Activated B cell treated with CpG ODN at 0.5 μM for 24 hours (primary cell): ENCODE data around the gene PGGT1B. TPM values are rescaled to one million over a fixed set of nuclear protein-coding genes. Genes with fewer than 3 reads are reported as not detected.
A peak's percentile ranks its signal among the peaks of the same experiment; 100 is the strongest.

Experiments used
- ATAC-seq: fragments of 200-7000 bp; cut with Tn5 transposase; one replicate; pipeline ENCODE4 v1.10.0; 2021; ENCODE audit warnings: low read depth, mild to moderate bottlenecking, moderate library complexity
- CTCF ChIA-PET: fragments of 350-600 bp; sonication (Branson Sonifier 250); formaldehyde crosslinking; loops from one replicate; lab custom pipeline; 2021; ENCODE audit warnings: antibody characterized with exemption; lab: Charles Lee
- POLR2A ChIA-PET: fragments of 350-600 bp; sonication (Branson Sonifier 250); formaldehyde crosslinking; loops from one replicate; lab custom pipeline; 2021; ENCODE audit warnings: antibody characterized with exemption; lab: Charles Lee
- DNase-seq: peaks from one replicate; pipeline ENCODE4 v3.0.0; 2022
- H3K27ac Mint-ChIP-seq: one replicate; pipeline ENCODE4 v1.8.0; 2020; ENCODE audit warnings: mixed read lengths
- H3K27me3 Mint-ChIP-seq: one replicate; pipeline ENCODE4 v1.8.0; 2021; ENCODE audit warnings: mixed read lengths
- H3K36me3 Mint-ChIP-seq: one replicate; pipeline ENCODE4 v1.8.0; 2021; ENCODE audit warnings: low read depth, mixed read lengths
- H3K4me1 Mint-ChIP-seq: one replicate; pipeline ENCODE4 v1.8.0; 2021; ENCODE audit warnings: mixed read lengths
- H3K4me3 Mint-ChIP-seq: one replicate; pipeline ENCODE4 v1.8.0; 2020; ENCODE audit warnings: mild to moderate bottlenecking, mixed read lengths
- H3K9me3 Mint-ChIP-seq: one replicate; pipeline ENCODE4 v1.8.0; 2020; ENCODE audit warnings: mixed read lengths
- CTCF ChIP-seq: fragments of 200-600 bp; IDR thresholded peaks from one replicate; pipeline ENCODE4 v1.8.0; 2022; ENCODE audit warnings: antibody characterized with exemption, mild to moderate bottlenecking
- intact Hi-C: fragments of 100-400 bp; cut with micrococcal nuclease; formaldehyde crosslinking; loops from one replicate; pipeline ENCODE4 v1.15.1; 2024
- total RNA-seq: library from RNA; stranded (reverse); gene quantifications from 2 replicates; pipeline ENCODE4 v1.2.3, GENCODE V29; 2022

PGGT1B gene
- total RNA-seq = 52.1 and 52.9 TPM in 2 replicates

GRCh38 chr5:115262321-115263077 is at the start of gene PGGT1B:
TSS of gene PGGT1B (minus strand) at chr5:115262877. CDS start at chr5:115262851, 26 bp downstream.
- no peaks in the 10 kb centered on the region for H3K27me3 Mint-ChIP-seq
- ATAC-seq = peak; percentile 91
- H3K27ac Mint-ChIP-seq = peak within 1 kb of the TSS; percentile 96
- peaks cover 52% of the 10 kb centered on the region for H3K4me1 Mint-ChIP-seq
- H3K4me3 Mint-ChIP-seq = peak within 1 kb of the TSS; percentile 99
- intact Hi-C loops = loop anchor here (1.0 kb wide), 4 partner anchors 34 to 579 kb away; partner anchors contain the start of genes AP3S1, ATG12, CCDC112 and TRIM36
- DNase-seq = peak; percentile 63
- ChIA-PET CTCF (interaction anchor here (0.6 to 1.6 kb wide), 5 partner anchors 11 to 339 kb away, joined by 3 to 8 read pairs (median 4); partner anchors contain the start of gene TICAM2), POLR2A (interaction anchor here (0.6 to 2.5 kb wide), 11 partner anchors 11 to 579 kb away, joined by 3 to 16 read pairs (median 5); partner anchors contain the start of genes AP3S1, ATG12, CCDC112 and FEM1C)
- H3K9me3 Mint-ChIP-seq = no peaks in the 10 kb centered on the region
- peaks cover 27% of the 10 kb centered on the region for H3K36me3 Mint-ChIP-seq
- no peak for TF ChIP-seq CTCF

GRCh38 chr5:115309751-115310370 is 47.2 kb upstream of the PGGT1B start:
- DNase-seq = no peak
- Mint-ChIP-seq H3K27ac (no peak overlapping the region), H3K27me3 (peaks cover 3% of the 10 kb centered on the region), H3K4me1 (no peaks in the 10 kb centered on the region), H3K9me3 (no peaks in the 10 kb centered on the region), H3K4me3 (no peak overlapping the region), H3K36me3 (no peaks in the 10 kb centered on the region)
- TF ChIP-seq CTCF = no peak
- peak; percentile 61 for ATAC-seq
- ChIA-PET CTCF (interaction anchor here (0.7 to 7.3 kb wide), 27 partner anchors 10 to 1697 kb away, joined by 3 to 134 read pairs (median 4); partner anchors contain the start of genes CCDC112 and FEM1C), POLR2A (interaction anchor here (0.7 to 1.2 kb wide), 3 partner anchors 238 to 293 kb away, joined by 3 to 5 read pairs (median 5); partner anchors contain the start of gene TICAM2)
- intact Hi-C loops = loop anchor here (1.0 to 5.0 kb wide), 8 partner anchors 264 to 1698 kb away; partner anchors contain the start of gene TMED7

- Mint-ChIP-seq H3K27ac (no peak overlapping the region), H3K27me3 (peaks cover 3% of the 10 kb centered on the region), H3K4me3 (no peak overlapping the region), H3K36me3 (no peaks in the 10 kb centered on the region), H3K9me3 (no peaks in the 10 kb centered on the region), H3K4me1 (no peaks in the 10 kb centered on the region)
- ChIA-PET CTCF (interaction anchor here (0.7 to 7.3 kb wide), 25 partner anchors 11 to 1696 kb away, joined by 3 to 134 read pairs (median 4); partner anchors contain the start of genes AP3S1, ATG12, CCDC112 and FEM1C), POLR2A (interaction anchor here (0.5 to 1.2 kb wide), 4 partner anchors 265 to 294 kb away, joined by 3 to 7 read pairs (median 5); partner anchors contain the start of gene TICAM2)
- DNase-seq = no peak
- ATAC-seq = no peak
- intact Hi-C loops = loop anchor here (1.0 to 5.0 kb wide), 7 partner anchors 265 to 1697 kb away; partner anchors contain the start of gene TMED7
- TF ChIP-seq CTCF = no peak
These were observed 46.1 kb upstream of the PGGT1B start for GRCh38 chr5:115308815-115309214.

- no peak for TF ChIP-seq CTCF
- H3K36me3 Mint-ChIP-seq = no peaks in the 10 kb centered on the region
- POLR2A ChIA-PET = no interaction called here
- DNase-seq (no peak), ATAC-seq (no peak)
- H3K4me1 Mint-ChIP-seq = no peaks in the 10 kb centered on the region
- H3K27me3 Mint-ChIP-seq = peaks cover 7% of the 10 kb centered on the region
- CTCF ChIA-PET = interaction anchor here (1.0 to 7.3 kb wide), 3 partner anchors 10 to 285 kb away, joined by 3 to 134 read pairs (median 3); no protein-coding TSS in a partner anchor
- no peak overlapping the region for H3K4me3 Mint-ChIP-seq
- no peaks in the 10 kb centered on the region for H3K9me3 Mint-ChIP-seq
- no peak overlapping the region for H3K27ac Mint-ChIP-seq
- intact Hi-C loops = loop anchor here (5.0 kb wide), 1 partner anchor 1694 kb away; no protein-coding TSS in a partner anchor
These were observed 43.4 kb upstream of the PGGT1B start for GRCh38 chr5:115306011-115306536.
